Activated CD4-positive, alpha-beta T cell treated with anti-CD3 and anti-CD28 coated beads for 48 hours (primary cell): ENCODE measurements around the gene HMG20A.

Source experiments
- DNase-seq: peaks from one replicate; pipeline ENCODE4 v3.0.0-alpha.2; 2020

Gene HMG20A

DNA sequence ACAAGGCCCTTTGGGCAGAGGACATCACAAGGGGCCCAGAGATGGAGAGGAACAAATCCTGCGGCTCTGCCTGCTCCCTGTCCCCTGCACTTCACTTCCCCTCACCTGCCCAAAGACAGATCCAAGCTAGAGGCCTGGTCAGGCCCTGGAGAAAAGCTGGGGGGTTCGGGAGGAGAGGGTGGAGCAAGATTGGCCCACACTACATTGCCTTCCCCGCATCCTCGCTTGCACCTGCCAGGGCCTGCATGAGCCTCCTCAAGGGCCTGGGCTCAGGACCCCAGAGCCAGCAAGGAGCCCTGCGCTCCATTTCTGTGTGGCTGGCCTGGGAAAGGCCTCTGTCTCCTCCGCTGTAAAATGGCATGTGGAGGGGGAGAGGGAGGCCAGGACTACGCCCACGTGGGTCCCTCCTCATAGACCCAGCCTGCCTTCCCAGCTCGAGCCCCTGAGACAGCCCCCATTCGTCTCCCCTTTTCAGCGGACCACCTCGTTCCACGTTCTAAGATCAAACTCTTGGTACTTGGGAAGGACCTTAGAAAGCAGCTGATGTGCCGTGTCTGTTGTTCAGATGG lies 106.0 kb downstream of the HMG20A start:
- DNase-seq, result no peak

DNA sequence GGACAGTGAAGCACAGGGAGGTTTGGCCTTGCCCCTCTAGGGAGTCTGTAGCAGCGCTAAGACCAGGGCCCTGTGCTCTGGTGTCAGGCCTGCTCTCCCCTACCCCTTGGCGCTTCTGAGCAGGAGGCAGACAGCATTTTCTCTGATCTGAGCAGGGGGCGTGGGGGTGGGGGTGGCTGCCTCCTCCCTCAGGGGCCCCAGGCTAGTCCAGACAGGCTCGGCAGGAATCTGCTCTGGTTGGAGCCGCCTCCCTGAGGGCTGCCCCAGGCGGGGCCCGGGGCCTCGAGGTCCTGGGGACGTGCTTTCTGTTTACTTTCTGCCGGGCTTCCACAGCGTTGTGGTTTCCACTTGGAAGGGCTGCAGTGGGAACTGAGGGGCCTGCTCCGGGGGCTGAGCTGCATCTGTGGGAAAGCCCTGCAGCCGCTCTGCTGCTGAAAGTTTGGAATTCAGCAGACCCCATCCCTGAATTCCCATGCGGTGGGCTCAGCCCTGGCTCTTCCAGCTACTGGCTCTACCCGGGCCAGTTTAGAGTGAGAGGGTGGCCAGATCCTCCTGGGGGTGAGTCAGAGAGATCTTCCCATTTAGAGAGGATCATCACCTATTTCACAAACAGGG lies 106.6 kb downstream of the HMG20A start:
- no peak for DNase-seq

DNA sequence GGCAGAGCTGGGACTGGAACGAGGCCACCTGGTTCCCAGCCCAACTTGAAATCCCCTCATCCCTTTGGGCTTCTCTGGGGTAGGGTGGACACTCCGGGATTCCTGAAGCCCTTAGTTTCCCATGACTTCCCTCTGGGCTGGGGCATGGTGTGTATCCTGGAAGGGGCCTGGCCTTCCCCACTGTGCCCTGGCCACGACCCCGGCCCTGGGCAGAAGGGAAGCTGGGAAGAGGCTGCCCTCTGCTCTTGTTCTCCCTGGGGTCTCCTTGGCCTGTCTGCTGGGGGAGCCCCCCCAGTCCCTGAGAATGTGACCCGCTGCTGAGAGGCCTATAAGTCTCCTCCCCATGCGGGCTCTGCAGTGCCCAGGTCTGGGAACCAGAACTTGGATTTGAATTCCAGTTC lies 107.1 kb downstream of the HMG20A start:
- no peak for DNase-seq

DNA sequence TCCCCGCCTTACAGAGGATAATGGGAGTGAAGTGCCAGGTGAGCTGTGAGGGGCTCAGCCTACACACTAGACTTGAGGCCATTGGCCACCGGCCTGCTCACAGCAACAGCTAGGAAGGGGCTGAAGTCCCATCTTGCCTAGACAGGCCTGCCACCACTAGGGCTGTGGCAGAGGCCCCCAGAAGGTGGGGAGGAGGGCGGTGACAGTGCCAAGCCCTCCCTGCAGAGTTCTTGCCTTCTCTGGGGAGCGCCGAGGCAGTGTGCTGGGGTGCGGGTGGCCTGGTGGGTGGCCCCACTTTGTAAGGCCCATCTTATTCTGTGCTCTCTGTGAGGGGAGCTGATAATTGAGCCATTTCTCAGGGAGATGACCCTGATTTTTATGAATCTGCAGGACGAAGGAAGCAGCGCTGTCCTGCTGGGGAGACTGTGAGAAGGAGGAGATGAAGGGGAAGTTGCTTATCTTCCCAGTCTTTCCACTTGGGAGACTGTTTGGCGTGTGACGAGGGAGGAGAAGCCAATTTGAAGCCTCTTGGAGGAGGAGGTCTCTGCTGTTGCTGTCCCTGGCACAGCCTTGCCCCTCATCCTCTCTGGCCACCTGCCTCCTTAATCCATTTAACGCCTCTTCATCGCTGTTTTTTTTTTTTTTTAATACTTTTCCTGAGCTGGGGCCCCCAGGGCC lies 107.7 kb downstream of the HMG20A start:
- no peak for DNase-seq

DNA sequence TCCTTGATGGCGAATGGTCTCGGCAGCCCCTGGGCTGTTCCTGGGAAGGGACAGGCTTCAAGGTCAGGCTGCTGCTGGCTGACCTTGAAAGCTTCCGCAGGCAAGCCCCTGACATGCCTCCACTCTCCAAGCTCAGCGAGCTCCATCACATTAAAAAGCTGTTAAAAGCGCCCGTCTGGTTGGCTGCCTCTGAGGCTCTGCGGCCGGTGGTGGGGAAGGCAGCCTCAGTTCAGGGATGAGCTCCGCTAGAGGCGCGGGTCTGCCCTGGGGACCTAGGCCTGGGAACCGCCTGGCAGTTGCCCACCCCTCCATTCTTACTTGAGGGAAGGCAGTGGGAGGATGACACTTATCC lies 108.3 kb downstream of the HMG20A start:
- DNase-seq, result no peak

DNA sequence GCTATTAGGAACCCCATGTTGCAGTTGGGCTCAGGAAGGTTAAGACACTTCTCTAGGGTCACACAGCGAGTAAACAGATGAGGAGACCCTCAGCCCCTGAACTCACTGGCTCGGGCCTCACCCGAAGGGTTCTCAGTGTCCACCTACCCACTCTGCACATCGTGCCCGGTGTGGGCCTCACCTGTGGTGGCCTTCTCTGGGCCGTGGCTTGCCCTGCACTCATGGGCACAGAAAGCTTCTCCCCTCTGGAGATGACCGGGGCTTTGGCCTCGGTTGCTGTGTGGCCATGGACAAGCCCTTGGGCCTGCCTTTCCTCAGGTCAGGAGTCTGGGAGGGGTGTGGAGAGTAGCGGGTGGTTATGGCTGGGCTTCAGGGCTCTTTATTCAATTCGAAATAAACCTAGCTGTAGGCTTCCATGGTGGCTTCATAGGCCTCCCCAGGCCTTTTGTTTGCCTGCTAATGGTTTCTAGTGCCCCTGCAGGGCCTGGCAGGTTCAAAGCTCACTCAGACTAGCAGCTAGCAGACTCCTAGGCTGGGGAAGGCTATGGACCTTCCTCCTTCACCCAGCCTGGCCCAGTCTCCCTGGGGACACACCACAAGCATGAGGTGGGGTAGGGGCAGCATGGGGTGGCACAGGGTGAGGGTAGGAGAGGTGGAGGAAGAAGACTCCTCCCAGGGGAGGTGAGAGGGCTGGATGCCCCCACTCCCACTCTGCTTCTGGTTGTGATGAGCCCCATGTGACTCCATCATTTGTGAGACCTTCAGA lies 108.9 kb downstream of the HMG20A start:
- DNase-seq, result no peak

DNA sequence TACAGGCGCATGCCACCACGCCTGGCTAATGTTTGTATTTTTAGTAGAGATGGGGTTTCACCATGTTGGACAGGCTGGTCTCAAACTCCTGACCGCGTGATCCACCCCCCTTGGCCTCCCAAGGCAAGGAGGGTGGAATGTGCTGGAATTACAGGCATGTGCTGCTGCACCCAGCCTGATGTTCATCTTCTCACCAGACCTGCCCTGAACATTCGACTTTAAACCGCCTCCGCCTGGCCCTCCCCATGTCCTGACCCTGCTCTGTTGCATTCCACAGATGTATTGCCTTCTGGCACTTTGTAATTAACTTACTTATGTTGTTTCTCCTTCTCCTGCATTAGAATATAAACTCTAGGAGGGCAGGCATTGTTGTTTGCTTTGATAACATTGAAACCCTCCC lies 109.9 kb downstream of the HMG20A start:
- no peak for DNase-seq

DNA sequence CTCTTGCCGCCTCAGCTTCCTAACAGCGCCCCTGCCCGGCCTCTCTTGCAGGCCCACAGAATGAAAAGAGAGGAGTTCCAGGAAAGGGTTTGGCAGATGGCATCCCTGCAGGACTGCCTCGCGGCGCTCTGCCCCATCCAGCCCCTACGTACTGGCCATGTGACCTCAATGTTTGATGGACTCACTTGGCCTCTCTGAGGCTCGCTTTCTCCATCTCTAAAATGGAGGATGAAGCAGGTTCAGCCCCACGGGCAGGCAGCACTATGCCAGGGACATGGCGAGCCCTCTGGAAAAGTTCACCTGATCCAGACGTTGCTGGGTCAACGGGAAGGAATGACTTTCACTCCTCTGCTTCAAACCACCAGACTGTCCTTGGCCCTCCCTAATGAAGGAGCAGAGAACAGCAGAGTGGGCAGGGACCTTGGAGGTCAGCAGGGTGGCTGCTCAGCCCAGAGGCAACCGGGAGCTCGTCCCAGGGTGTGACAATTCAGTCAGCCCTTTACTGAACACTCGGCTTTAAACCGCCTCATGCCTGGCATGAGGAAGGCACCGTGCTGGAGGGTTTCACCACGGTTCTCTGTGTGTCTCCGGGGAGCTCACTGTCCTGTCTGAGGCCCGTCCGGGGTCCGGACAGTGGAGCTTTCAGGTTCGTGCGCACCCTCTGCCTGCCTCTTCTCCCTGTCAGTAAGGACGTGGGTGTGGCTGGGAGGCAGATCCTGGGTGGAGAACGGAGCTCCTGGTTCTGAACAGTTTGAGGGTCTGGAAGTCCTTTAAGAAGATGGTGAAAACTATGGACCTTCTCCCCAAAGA lies 110.7 kb downstream of the HMG20A start:
- DNase-seq, result no peak

DNA sequence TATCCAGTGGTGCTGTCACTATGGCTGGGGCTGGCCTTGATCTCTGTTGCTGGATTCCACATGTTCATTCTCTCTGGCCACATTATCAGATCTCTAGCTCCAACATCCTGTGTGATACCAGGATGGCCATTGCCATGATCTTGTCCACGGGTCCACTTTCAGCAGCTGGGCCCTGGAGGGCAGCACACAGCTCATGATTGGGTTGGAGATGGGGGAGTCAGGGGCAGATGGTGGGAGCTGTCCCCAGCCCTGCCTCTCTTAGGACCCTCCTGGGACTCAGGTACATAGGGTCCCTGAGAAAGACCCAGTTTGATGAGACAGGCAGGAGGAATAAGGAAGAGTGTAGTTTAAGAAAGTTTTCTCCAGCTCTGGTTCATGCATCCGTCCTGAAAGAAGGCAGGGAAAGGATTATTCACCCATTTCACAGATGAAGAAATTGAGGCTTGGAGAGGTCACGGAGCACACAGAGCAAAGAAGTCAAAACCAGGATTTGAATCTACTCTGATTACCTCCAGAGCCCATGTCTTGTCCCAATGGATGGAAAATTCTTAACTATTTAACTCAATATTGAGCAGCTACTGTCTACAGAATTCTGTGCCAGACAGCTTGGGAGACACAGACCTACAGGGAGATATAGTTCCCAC lies 111.5 kb downstream of the HMG20A start:
- DNase-seq, result no peak

DNA sequence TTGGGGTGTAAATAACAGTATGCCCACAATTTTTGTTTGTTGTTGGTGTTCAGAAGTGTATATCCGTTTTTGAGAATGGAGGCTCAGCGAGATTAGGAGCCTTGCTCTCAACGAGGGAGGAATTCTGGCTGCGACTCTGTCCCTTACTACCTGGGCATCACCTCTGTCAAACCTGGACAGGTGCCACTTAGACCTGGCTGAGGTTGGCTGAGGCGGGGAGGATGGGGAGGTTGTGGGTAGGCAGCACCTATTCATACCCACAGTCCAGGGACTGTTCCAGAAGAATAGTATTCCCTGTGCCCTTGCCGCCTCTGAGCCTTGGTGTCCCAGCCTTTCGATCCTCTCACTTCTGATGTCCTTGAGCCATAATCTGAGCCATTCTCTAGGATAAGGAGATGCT lies 112.2 kb downstream of the HMG20A start:
- DNase-seq, result no peak

DNA sequence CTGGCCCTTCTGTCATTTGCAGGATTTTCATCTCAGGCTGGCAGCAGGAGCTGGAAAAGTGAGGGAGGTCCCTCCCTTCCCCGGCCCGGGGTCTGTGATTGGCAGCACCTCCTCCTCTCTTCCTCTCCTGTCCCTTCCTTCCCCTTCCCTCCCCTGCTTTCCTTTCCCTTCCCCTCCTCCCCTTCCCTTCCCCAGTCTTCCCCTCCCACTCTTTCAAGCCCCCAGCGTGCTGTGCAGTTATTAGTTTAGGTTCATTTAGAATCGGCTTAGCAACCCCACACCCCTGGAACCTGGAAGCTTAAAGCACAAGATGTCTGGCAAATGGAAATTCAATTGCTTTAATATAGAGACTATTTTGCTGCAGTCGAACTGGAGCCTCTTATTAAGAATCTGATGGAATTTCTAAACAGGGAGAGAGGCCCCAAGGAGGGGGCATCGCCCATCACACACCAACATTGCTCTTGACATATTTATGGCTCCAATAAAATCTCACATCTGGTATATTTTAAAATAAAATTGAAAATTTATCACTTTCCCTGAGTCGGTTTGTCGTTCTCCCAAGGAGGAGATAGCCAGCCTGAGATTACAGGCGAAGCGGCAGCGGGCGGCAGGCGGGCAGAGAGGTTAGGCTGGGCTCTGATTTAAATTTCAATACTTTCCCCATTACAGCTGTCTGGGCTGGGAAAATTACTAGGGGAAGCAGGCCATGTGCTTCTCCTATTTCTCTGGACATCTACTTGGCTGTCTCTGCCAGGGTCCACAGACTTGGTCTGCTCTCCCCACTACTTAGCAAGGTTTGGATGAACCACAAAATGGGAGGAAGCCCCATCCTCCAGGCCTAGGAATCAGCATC lies 113.1 kb downstream of the HMG20A start:
- DNase-seq, result no peak
